Measurements from ENCODE around the gene ANKRD2. TPM values are rescaled to one million over a fixed set of nuclear protein-coding genes. Genes with fewer than 3 reads are reported as not detected.

The ANKRD2 gene
- total RNA-seq, 4 donors from 2014 or later, result 0.79 TPM; not detected in 3

DNA sequence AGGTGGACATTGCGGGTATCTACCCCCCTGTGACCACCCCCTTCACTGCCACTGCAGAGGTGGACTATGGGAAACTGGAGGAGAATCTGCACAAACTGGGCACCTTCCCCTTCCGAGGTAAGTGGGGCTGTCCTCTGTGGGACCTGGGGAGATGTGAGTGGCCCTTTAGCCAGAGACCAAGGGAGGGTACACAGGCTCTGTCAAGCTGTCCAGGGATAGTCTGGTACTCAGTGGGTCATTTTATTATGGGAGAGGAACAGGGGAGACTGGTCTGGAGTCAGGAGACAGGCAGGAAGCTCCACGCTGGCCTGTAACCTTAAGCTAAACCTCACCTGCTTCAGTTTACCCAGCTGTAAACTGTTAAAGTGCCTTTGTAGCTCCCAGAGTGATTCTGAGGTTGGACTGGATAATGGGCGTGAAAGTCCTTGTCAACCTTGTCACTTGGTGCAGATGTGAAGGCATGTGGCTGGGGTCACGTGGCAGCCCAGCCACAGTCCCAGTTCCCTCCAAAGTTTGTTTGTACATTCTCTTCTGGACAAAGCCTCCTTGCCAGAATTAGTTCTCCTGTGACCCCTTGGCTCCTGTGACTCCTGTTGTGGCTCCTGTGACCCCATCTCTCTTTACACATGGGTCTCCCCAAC, 12.3 kb downstream of the ANKRD2 start:
- no peak for DNase-seq
- intact Hi-C loops (cut with DNase I), result no loop called here
- Histone ChIP-seq H3K4me3 (no peak overlapping the region), H3K27ac (peak overlapping the region in 1 of 4 donors; percentile 57), H3K36me3 (no peaks in the 10 kb centered on the region), H3K4me1 (peaks cover 0 to 21% (median 9%) of the 10 kb centered on the region in 3 donors), H3K27me3 (no peaks in the 10 kb centered on the region), H3K9me3 (no peaks in the 10 kb centered on the region)
- 85 to 100% methylated on average over 3 to 4 of the region's 5 CpGs for WGBS, 2 donors
- TF ChIP-seq POLR2A (IDR thresholded peaks at IDR 0.05), result no peak
- TF ChIP-seq, protein P1, sequence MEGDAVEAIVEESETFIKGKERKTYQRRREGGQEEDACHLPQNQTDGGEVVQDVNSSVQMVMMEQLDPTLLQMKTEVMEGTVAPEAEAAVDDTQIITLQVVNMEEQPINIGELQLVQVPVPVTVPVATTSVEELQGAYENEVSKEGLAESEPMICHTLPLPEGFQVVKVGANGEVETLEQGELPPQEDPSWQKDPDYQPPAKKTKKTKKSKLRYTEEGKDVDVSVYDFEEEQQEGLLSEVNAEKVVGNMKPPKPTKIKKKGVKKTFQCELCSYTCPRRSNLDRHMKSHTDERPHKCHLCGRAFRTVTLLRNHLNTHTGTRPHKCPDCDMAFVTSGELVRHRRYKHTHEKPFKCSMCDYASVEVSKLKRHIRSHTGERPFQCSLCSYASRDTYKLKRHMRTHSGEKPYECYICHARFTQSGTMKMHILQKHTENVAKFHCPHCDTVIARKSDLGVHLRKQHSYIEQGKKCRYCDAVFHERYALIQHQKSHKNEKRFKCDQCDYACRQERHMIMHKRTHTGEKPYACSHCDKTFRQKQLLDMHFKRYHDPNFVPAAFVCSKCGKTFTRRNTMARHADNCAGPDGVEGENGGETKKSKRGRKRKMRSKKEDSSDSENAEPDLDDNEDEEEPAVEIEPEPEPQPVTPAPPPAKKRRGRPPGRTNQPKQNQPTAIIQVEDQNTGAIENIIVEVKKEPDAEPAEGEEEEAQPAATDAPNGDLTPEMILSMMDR (IDR thresholded peaks at IDR 0.05), result no peak

DNA sequence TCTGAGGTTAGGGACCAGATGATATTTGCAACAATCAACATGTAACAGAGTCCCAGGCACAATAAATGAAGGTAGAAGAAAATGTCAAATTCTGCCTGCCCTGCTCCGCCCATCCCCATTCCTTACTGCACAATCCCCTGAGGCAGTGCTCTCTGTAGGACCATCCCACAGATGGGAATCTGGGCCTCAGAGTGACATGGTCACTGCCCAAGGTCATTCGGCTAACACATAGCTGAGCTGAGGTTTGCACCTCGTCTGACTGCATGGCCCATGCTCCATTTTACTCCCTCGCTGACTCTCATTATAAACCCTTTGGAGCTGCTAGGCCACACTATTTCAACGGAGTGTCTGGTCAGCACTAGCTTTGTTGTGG, 12.8 kb downstream of the ANKRD2 start:
- TF ChIP-seq, protein P1 (IDR thresholded peaks at IDR 0.05), result no peak
- no peak for TF ChIP-seq POLR2A (IDR thresholded peaks at IDR 0.05)
- WGBS, 2 donors, result 86 to 91% methylated on average over 4 to 5 of the region's 5 CpGs
- Histone ChIP-seq H3K4me3 (no peak overlapping the region), H3K27ac (no peak overlapping the region), H3K36me3 (no peaks in the 10 kb centered on the region), H3K9me3 (no peaks in the 10 kb centered on the region), H3K27me3 (no peaks in the 10 kb centered on the region), H3K4me1 (peaks cover 0 to 21% (median 9%) of the 10 kb centered on the region in 3 donors)
- intact Hi-C loops (cut with DNase I), result no loop called here
- no peak for DNase-seq

DNA sequence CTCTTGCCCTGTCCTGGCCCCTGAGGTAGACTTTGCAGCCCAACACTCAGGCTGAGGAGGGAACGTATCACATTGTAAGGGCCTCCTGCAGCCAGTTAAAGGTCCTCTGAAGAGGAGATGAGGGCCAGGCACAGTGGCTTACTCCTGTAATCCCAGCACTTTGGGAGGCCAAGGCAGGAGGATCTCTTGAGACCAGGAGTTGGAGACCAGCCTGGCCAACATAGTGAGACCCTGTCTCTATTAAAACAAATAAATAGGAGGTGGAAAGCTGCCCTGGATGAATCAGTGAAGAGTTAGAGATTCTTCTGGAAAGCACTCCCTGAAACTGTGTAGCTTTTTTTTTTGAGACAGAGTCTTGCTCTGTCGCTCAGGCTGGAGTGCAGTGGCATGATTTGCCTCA, 14.6 kb downstream of the ANKRD2 start:
- no peak for DNase-seq
- Histone ChIP-seq H3K9me3 (no peaks in the 10 kb centered on the region), H3K4me3 (no peak overlapping the region), H3K4me1 (peaks cover 0 to 21% (median 9%) of the 10 kb centered on the region in 3 donors), H3K27ac (no peak overlapping the region), H3K27me3 (no peaks in the 10 kb centered on the region), H3K36me3 (no peaks in the 10 kb centered on the region)
- intact Hi-C loops (cut with DNase I), result no loop called here
- no peak for TF ChIP-seq POLR2A (IDR thresholded peaks at IDR 0.05)
- TF ChIP-seq, protein P1 (IDR thresholded peaks at IDR 0.05), result no peak
- WGBS, 2 donors, result 86 to 100% methylated on average over 2 of the region's 2 CpGs

DNA sequence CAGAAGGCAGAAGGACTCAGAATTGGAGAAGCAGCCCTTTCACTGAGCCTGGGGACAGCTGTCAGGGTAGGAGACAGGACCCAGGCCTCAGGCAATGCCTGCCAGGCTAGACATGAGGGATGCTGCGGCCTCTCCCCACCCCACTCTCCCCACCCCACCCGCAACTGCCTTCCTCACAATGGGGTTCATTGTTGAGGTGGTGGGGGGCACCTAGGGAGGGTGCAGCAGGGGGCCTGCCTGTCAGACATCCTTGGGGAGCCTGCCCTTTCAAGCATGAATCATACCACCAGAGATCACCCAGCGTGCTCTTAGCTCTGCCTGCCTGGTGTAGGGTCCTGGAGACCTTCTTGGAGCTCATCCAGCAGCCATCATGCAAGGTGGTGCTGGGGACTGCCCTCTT, 16.9 kb downstream of the ANKRD2 start, which contains the start of gene C10orf62:
TSS of gene C10orf62 (plus strand) at position 243 of the 400 bp plus-strand sequence. CDS start 177 bp downstream, outside the sequence.
- intact Hi-C loops (cut with DNase I), result no loop called here
- no peaks in the 10 kb centered on the region for H3K27me3 ChIP-seq
- no peaks in the 10 kb centered on the region for H3K36me3 ChIP-seq
- H3K27ac ChIP-seq, result no peak within 1 kb of the TSS
- WGBS, 2 donors, result 67 to 100% methylated on average over 1 of the region's 3 CpGs
- H3K4me1 ChIP-seq, result peaks cover 0 to 10% (median 3%) of the 10 kb centered on the region in 3 donors
- H3K9me3 ChIP-seq, result no peaks in the 10 kb centered on the region
- TF ChIP-seq POLR2A (IDR thresholded peaks at IDR 0.05), result no peak
- TF ChIP-seq, protein P1 (IDR thresholded peaks at IDR 0.05), result no peak
- DNase-seq, result no peak
- H3K4me3 ChIP-seq, result no peak within 1 kb of the TSS

DNA sequence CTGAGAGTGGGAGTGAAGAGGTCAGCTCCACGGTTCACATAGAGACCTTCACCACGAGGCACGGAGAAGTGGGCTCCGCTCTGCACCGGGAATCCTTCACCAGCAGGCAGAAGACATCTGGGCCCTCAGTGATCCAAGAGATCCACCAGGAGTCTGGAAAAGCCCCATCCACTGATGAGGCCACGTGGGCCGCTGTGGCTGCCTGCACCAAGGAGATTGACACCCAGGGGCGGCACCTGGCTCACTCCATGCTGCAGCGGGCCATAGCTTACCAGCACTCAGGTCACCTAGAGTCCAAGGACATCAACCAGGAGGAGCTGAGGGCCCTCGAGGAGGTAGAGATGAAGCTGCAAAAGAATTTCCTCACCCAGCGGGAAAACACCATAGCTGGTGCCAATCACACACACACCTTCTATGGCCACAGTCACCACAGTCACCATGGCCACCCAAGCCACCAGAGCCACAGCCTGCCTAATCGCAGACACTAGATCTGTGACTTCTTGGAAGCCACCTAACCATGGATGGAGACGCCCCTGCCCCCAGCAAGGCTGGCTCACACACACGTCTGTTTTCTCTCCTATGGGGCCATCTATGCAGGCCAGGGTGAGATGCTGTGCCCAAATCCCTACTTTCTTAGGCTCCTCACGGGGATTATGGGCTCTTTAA, 17.6 kb downstream of the ANKRD2 start:
- WGBS, 2 donors, result 76 to 96% methylated on average over 9 to 11 of the region's 15 CpGs
- Histone ChIP-seq H3K9me3 (no peaks in the 10 kb centered on the region), H3K4me3 (no peak overlapping the region), H3K27me3 (no peaks in the 10 kb centered on the region), H3K36me3 (no peaks in the 10 kb centered on the region), H3K4me1 (peaks cover 0 to 3% (median 0%) of the 10 kb centered on the region in 3 donors), H3K27ac (no peak overlapping the region)
- TF ChIP-seq, protein P1 (IDR thresholded peaks at IDR 0.05), result no peak
- TF ChIP-seq POLR2A (IDR thresholded peaks at IDR 0.05), result no peak
- DNase-seq, result no peak
- intact Hi-C loops (cut with DNase I), result no loop called here
